Endothelial cell of umbilical vein (primary cell): ENCODE measurements around the gene P3H2. TPM values are rescaled to one million over a fixed set of nuclear protein-coding genes. Genes with fewer than 3 reads are reported as not detected.
"Not testable (repeated sequence)": the region's sequence is repeated elsewhere in the genome, so short reads cannot be mapped to it uniquely, and the experiment has no call there.

Experiments
- BruUV-seq: library from RNA; stranded (reverse); fragments of 400-500 nt; replicated peaks from 2 replicates; lab custom pipeline; 2021; lab: Mats Ljungman, UMichigan
- CTCF ChIA-PET: fragments of 300-600, 350-600 bp; sonication (Branson Sonifier 250); formaldehyde crosslinking; loops from one replicate; lab custom pipeline; 2021; ENCODE audit warnings: antibody characterized with exemption, inconsistent platforms; lab: Charles Lee
- POLR2A ChIA-PET: fragments of 300-600, 350-600 bp; sonication (Branson Sonifier 250); formaldehyde crosslinking; loops from one replicate; lab custom pipeline; 2021; ENCODE audit warnings: antibody characterized with exemption, inconsistent platforms; lab: Charles Lee
- DNase-seq: peaks from one replicate; pipeline ENCODE4 v3.0.0-alpha.2; 2011; ENCODE audit warnings: low read depth, low spot score
- FAIRE-seq: peaks from 2 replicates; lab custom pipeline; 2011; peaks lifted over from hg19 to GRCh38; lab: Jason Lieb, UNC
- H2AFZ ChIP-seq: 2 replicates; pipeline ENCODE4 v1.6.0; 2012; ENCODE audit warnings: low read depth, low read length, control low read depth, inconsistent platforms
- H3K27ac ChIP-seq: 2 replicates; pipeline ENCODE4 v1.5.1; 2011; ENCODE audit warnings: low read depth, mild to moderate bottlenecking, control low read depth, low read length, moderate library complexity; ENCODE audit not compliant: insufficient read depth
- H3K27me3 ChIP-seq, 2 experiments: 2 replicates each; pipeline versions ENCODE4 v1.6.0 to v1.6.1; 2011; ENCODE audit warnings: low read length in 2 of 2, mixed read lengths in 1 of 2; ENCODE audit not compliant: control insufficient read depth in 2 of 2, insufficient read depth in 2 of 2
- H3K36me3 ChIP-seq, 2 experiments: 2 replicates in 1 of 2; 3 replicates in 1 of 2; pipeline ENCODE4 v1.5.1; 2011; ENCODE audit warnings: low read length in 2 of 2, mild to moderate bottlenecking in 1 of 2, moderate library complexity in 1 of 2; ENCODE audit not compliant: control insufficient read depth in 2 of 2, insufficient read depth in 2 of 2; ENCODE audit errors: extremely low read depth in 1 of 2
- H3K4me1 ChIP-seq: 3 replicates; pipeline ENCODE4 v1.5.1; 2011; ENCODE audit warnings: mild to moderate bottlenecking, low read length; ENCODE audit not compliant: control insufficient read depth, insufficient read depth; ENCODE audit errors: extremely low read depth
- H3K4me2 ChIP-seq: 2 replicates; pipeline ENCODE4 v1.6.1; 2011; ENCODE audit warnings: low read length, control low read depth, mixed read lengths; ENCODE audit not compliant: insufficient read depth
- H3K4me3 ChIP-seq, 3 experiments: fragments of 200-600 bp in 1 of 3; sonication (generic), shearing (Covaris generic) in 1 of 3; replicated peaks in 1 of 3; 2 replicates each; pipeline ENCODE4 v1.5.1; 2011 to 2016; ENCODE audit warnings: control low read depth in 3 of 3, low read length in 3 of 3, mild to moderate bottlenecking in 2 of 3, inconsistent platforms in 1 of 3, low read depth in 1 of 3, moderate library complexity in 1 of 3; ENCODE audit not compliant: insufficient read depth in 1 of 3
- H3K79me2 ChIP-seq: 2 replicates; pipeline ENCODE4 v1.6.0; 2012; ENCODE audit warnings: low read length, inconsistent platforms; ENCODE audit not compliant: control insufficient read depth, insufficient read depth
- H3K9ac ChIP-seq: replicated peaks from 2 replicates; pipeline ENCODE3; 2011; ENCODE audit warnings: low read length, control low read depth; ENCODE audit not compliant: insufficient read depth; ENCODE audit errors: extremely low read depth
- H3K9me1 ChIP-seq: replicated peaks from 3 replicates; pipeline ENCODE4 v1.6.0; 2011; ENCODE audit warnings: mild to moderate bottlenecking, low read length; ENCODE audit not compliant: control insufficient read depth, insufficient read depth; ENCODE audit errors: extremely low read depth
- H3K9me3 ChIP-seq: replicated peaks from 2 replicates; pipeline ENCODE4 v1.5.1; 2012; ENCODE audit warnings: low read length, inconsistent platforms; ENCODE audit not compliant: control insufficient read depth, insufficient read depth
- H4K20me1 ChIP-seq: replicated peaks from 2 replicates; pipeline ENCODE3; 2011; ENCODE audit warnings: mild to moderate bottlenecking, low read length; ENCODE audit not compliant: control insufficient read depth, insufficient read depth; ENCODE audit errors: extremely low read depth
- CTCF ChIP-seq, 2 donors: IDR thresholded peaks; 1 replicate in 1 of 2; 2 replicates in 1 of 2; pipeline ENCODE4 v1.5.1; 2011; ENCODE audit warnings: low read length in 2 of 2, mild to moderate bottlenecking in 2 of 2, moderate library complexity in 2 of 2, control low read depth in 1 of 2, inconsistent platforms in 1 of 2, low read depth in 1 of 2; ENCODE audit not compliant: insufficient read depth in 1 of 2; ENCODE audit errors: extremely low read depth in 1 of 2
- EZH2 ChIP-seq: IDR thresholded peaks from 2 replicates; pipeline ENCODE4 v1.6.1; 2012; ENCODE audit warnings: borderline replicate concordance, low read depth, mild to moderate bottlenecking, moderate library complexity, low read length, inconsistent platforms; ENCODE audit not compliant: severe bottlenecking
- FOS ChIP-seq: IDR thresholded peaks from 2 replicates; pipeline ENCODE4 v1.6.1; 2011; ENCODE audit warnings: mild to moderate bottlenecking, low read length, moderate library complexity, borderline replicate concordance; ENCODE audit not compliant: insufficient read depth
- GATA2 ChIP-seq: IDR thresholded peaks from 2 replicates; pipeline ENCODE4 v1.7.0; 2011; ENCODE audit warnings: low read depth, mild to moderate bottlenecking, moderate library complexity, mixed read lengths, low read length; ENCODE audit not compliant: insufficient read length, insufficient read depth
- JUN ChIP-seq: IDR thresholded peaks from 2 replicates; pipeline ENCODE4 v1.6.1; 2011; ENCODE audit warnings: borderline replicate concordance, low read depth; ENCODE audit not compliant: insufficient read length, insufficient read depth
- MAX ChIP-seq: IDR thresholded peaks from 2 replicates; pipeline ENCODE4 v1.6.1; 2011; ENCODE audit not compliant: insufficient read depth, insufficient read length
- MYC ChIP-seq: IDR thresholded peaks from one replicate; pipeline ENCODE4 v1.6.1; 2011; ENCODE audit warnings: mild to moderate bottlenecking, low read depth, low read length
- POLR2A ChIP-seq: IDR thresholded peaks from 2 replicates; pipeline ENCODE4 v1.6.1; 2012; ENCODE audit warnings: low read depth, mild to moderate bottlenecking, control low read depth, low read length
- POLR2AphosphoS5 ChIP-seq: IDR thresholded peaks from 2 replicates; pipeline ENCODE4 v1.6.1; 2012; ENCODE audit warnings: low read depth, mild to moderate bottlenecking, control low read depth, low read length, moderate library complexity; ENCODE audit not compliant: insufficient read depth
- dilution Hi-C: fragments of 300-500 bp; cut with MboI; formaldehyde crosslinking; loops from one replicate; pipeline ENCODE4 v1.15.0; 2019; ENCODE audit warnings: low sequenced_read_pairs; ENCODE audit not compliant: extremely low pct_ligation_motif_present
- intact Hi-C: fragments of 100-400 bp; cut with micrococcal nuclease; formaldehyde crosslinking; loops from one replicate; pipeline ENCODE4 v1.10.0; 2022
- polyA plus RNA-seq, 4 experiments: library from polyadenylated mRNA; depleted of rRNA in 3 of 4; stranded (reverse) in 3 of 4; unstranded in 1 of 4; fragments of >200 nt; gene quantifications; 2 replicates each; pipeline versions ENCODE4 v1.2.1 to v1.2.3, GENCODE V29; 2011 to 2012; ENCODE audit warnings: missing spikeins in 1 of 4
- total RNA-seq: library from RNA; stranded (reverse); gene quantifications from 2 replicates; pipeline ENCODE4 v1.2.3, GENCODE V29; 2021

The P3H2 gene
- total and polyA plus RNA-seq, 2 donors (not counting 3 experiments of a cell fraction or from before 2014, with no cell fraction given), result 6.6 to 6.8 TPM

- POLR2A ChIA-PET, dilution Hi-C loops, CTCF ChIA-PET, intact Hi-C loops, H3K79me2 ChIP-seq, H3K27ac ChIP-seq, DNase-seq, H4K20me1 ChIP-seq, H3K27me3 ChIP-seq, H3K4me1 ChIP-seq, H3K4me2 ChIP-seq, H3K9ac ChIP-seq, FAIRE-seq, BruUV-seq, H3K4me3 ChIP-seq, H2AFZ ChIP-seq, H3K9me1 ChIP-seq, H3K36me3 ChIP-seq, H3K9me3 ChIP-seq: not testable (repeated sequence)
These were observed 24.1 kb upstream of the P3H2 start for GRCh38 chr3:190144793-190145192.

GRCh38 chr3:190142041-190142440 lies 21.3 kb upstream of the P3H2 start:
- Histone ChIP-seq H3K27ac (no peak overlapping the region), H3K4me3 (no peak overlapping the region), H3K36me3 (no peaks in the 10 kb centered on the region), H3K79me2 (no peaks in the 10 kb centered on the region), H4K20me1 (no peaks in the 10 kb centered on the region), H3K9me1 (no peaks in the 10 kb centered on the region), H2AFZ (no peak overlapping the region), H3K27me3 (peaks cover 0 to 6% of the 10 kb centered on the region in 2 experiments), H3K9me3 (no peaks in the 10 kb centered on the region), H3K4me2 (no peak overlapping the region), H3K9ac (no peak overlapping the region), H3K4me1 (no peaks in the 10 kb centered on the region)
- intact Hi-C loops (no loop called here), dilution Hi-C loops (no loop called here)
- ChIA-PET POLR2A (no interaction called here), CTCF (interaction anchor here (0.7 kb wide), 1 partner anchor 57 kb away, joined by 3 read pairs; no protein-coding TSS in a partner anchor)
- DNase-seq (no peak), FAIRE-seq (no peak)
- BruUV-seq, result no TSS peak
- TF ChIP-seq FOS (no peak), GATA2 (no peak), EZH2 (no peak), CTCF (IDR thresholded peaks at IDR 0.05; ENCODE audit: extremely low read depth in 1 of 2, insufficient read depth in 1 of 2, low read depth in 1 of 2, low read length in 2 of 2) (no peak), POLR2A (no peak), MAX (no peak), MYC (no peak), POLR2AphosphoS5 (no peak), JUN (no peak)
